GM19238 (cell line): ENCODE measurements around the gene ENKUR.
A peak's percentile ranks its signal among the peaks of the same experiment; 100 is the strongest.
"Not testable (repeated sequence)": the region's sequence is repeated elsewhere in the genome, so short reads cannot be mapped to it uniquely, and the experiment has no call there.

Source experiments
- DNase-seq: peaks from one replicate; pipeline ENCODE4 v3.0.0; 2011; ENCODE audit warnings: low spot score; ENCODE audit not compliant: insufficient read length

Gene ENKUR

DNA sequence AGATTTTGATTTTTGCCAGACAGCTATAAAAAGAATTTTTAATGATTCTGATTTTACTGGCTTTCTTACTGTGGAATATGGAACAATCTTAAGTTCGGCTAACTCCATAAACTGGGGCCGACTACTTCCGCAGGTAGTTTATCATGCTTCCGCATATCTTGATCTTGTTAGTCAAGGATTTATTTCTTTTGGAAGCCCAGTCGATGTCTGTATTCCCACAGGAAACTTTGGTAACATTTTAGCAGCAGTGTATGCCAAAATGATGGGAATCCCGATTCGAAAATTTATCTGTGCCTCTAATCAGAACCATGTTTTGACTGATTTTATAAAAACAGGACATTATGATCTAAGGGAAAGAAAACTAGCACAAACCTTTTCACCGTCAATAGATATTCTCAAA is 8.6 kb upstream of the ENKUR start:
- no peak for DNase-seq

- DNase-seq, result no peak
Measured at GRCh38 chr10:25023278-25023677, 7.3 kb upstream of the ENKUR start.

GRCh38 chr10:25018703-25019102 is 2.7 kb upstream of the ENKUR start:
- DNase-seq, result no peak

DNA sequence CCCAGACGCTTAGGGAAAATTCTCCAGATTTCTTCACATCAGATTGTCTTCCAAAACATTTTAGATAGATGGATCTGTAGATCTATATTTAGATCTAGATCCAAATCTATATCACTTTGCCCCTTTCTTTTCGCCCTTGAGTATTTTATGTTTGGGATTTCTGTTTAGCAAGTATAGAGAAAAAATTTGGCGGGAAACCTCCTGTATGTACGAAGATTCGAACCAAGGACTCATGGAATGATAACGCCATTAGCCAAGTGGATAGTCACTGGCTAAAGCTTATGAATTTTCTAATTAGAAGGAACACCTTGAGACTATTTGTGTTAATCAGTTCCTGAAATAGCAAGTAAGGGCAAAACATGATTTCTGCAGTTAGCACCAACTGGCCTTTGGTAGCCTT is 1.7 kb upstream of the ENKUR start:
- no peak for DNase-seq

DNA sequence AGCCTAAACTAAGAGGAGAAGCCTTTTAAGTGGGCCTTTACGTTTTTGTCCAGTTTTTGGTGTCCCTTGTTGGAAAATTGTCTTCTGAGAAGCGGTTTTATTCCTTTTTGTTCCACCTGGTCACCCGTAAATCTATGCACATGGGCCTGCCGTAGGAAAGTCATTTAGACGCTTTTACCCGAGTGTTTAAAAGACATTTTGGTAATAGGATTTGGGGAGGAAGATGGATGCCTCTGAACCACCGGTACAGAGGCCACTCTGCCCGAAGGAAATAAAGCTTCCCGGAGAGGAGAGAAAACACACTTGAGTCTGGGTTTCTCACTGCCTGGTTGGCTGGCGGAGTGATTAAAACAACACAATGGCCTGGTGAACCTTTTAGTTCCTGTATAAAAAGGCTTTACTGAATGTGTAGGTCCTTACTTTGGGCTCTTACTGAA is 1.2 kb upstream of the ENKUR start:
- DNase-seq, result no peak

DNA sequence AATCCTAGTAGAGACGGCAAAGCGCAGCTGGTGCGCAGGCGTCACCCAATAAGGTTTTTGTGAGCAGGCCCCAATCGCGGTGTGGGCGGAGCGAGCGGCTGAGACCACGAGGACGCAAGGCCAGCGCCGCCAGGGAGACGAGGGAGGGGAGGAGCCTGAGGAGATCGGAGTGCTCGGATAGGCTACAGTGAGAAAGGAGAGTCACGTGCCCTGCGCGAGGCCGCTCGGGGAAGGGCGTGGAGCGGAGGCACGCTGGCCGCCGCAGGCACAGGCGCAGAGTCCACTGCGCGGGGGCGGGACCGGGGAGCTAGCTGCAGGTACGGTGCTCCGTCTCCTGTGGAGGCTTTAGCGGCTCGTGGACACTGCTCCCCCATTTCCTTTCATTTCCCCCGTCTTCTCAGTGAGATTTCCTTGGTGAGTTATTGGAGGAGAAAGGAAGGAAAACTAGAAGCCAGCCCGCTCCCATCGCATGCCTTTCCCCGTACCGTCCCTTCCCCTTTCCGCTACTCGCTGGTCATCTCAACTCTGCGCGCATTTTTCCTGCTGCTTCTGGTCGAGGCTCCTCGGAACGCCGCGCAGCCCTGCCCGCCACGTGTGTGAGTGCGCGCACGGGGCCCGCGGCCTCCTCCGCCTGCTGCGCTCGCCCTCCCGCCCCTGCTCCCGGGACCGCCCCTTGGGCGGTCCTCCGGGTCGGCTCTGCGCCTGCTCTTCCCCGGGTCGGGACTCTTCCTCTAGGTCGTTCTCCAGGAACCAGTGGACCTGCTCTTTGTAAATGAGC is 607 bp upstream of the ENKUR start, which contains the start of gene THNSL1:
Gene THNSL1 (plus strand): TSS at position 237 of the 778 bp plus-strand sequence. CDS start 6,612 bp downstream, outside the sequence.
- peak; percentile 92 for DNase-seq

DNA sequence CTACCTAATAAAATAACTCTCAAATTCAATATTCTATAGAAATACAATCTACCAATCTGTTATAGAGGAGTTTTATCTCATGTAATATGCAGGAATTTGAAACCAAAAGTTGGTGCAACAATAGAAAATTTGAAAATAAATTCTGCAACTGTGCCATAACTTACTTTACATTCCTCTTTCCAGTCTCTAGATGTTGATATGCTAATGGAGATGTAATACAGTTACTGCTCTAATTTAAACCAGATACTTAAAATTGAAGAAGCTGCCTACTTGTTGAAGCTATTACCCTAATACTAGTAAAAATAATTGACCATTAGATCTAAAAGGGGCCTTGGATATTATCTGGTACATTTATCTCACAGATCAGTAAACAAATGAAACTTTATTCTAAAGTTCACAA is 1.4 kb downstream of the ENKUR start:
- no peak for DNase-seq

GRCh38 chr10:25011591-25011990 is 4.4 kb downstream of the ENKUR start:
- not testable (repeated sequence) for DNase-seq

DNA sequence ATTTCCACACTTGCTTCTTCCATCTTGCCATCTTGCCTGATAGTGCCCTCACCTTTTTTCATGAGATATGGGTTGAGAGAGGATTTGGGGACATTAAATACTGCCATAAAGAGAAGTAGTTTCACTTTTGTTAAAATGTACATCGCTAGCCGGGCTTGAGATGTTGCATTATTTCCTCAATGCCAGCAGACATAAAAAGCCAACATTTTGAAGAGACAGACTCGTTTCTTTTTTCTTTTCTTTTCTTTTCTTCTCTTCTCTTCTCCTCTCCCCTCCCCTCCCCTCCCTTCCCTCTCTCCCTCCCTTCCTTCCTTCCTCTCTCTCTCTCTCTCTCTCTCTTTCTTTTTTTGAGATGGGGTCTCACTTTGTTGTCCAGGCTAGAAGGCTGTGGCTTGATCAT is 17.9 kb downstream of the ENKUR start:
- no peak for DNase-seq

DNA sequence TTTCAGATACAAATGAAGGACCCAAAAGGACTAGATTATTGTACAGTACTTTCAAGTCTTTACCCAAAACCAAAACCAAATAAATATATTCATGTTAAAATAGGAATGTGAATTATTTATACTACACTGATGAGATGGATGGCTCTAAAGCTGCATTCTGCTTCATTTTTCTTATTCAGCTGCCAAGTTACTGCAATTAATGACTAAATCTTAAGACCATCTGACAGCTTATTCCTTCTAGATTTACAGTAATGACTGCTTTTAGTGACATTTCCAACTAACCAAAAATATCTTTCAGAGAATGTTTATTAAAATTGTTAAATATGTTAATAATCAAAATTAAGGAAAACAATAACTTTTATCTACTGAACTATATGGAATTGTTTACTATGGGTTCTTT is 20.9 kb downstream of the ENKUR start:
- no peak for DNase-seq

DNA sequence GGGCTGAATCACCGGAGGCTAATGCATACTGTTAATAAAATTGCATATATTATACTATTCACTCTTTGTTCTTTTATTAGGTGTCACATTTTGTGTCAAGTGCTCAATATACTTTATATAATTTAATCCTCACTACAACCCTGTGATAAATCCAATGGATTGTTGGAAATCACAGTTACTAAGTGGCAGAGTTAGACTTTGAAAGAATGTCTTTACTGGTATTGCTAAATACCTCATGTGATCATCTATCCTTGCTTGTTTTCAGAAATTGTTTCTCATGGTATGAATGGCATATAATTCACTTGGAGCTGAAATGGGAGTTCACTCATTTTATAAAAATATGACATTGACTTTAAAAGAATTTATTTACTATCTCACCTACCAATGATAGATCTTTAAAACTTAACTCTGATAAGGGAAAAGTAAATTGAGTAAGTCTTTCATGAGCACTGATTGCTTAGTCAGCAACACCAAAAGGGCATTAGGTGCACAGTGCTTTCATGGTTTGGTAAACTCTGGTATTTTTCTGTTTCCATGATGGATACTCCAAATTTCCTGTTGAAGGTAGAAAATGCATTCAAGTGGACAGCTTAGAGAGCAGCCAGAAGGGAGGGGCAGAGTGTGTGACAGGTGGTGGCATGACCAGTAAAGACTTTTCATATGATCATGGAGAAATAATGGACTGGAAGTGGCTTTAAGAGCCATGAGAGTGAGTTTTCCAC is 22.6 kb downstream of the ENKUR start:
- DNase-seq, result no peak

DNA sequence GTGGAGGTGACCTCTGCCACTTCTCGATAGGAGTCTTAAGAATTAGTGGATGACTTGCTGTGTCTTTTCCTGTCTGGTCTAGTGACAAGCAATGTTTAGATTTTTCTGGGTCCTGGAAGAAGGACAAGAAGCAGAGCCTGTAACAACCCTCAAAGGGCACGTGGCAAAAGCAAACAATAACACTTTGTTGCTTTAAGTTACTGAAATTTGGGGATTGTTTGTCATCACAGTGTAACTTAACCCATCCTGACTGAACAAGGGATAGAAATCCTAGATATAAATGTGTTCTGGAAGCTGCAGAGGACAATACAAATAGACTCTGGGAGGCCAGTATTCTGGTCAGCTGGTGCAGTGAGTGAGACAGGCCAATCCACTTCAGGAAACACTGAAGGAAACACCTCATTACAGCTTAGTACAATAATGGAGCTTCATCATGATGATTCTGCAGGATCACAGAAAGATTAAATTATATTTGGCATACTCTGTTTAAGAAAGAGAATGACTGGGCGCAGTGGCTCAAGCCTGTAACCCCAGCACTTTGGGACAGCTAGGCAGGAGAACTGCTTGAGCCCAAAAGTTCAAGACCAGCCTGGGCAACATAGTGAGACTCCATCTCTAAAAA is 23.3 kb downstream of the ENKUR start:
- no peak for DNase-seq

DNA sequence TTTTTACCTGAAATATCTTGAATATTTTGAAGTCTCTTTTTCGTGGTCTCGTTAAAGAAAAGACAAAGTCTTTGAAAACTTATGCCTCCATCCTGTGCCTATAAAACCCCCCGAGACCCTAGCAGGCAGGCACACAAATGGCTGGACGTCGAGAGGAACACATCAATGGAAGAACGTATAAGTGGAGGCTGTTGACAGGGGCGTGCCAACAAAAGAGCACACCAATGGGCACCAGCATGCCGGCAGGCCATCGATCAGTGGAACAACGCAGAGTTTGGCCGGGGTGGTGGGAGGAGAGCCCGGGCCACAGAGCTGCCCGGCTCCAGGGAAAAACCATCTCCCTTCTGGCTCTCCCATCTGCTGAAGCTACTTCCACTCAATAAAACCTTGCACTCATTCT is 24.7 kb downstream of the ENKUR start:
- DNase-seq, result no peak

DNA sequence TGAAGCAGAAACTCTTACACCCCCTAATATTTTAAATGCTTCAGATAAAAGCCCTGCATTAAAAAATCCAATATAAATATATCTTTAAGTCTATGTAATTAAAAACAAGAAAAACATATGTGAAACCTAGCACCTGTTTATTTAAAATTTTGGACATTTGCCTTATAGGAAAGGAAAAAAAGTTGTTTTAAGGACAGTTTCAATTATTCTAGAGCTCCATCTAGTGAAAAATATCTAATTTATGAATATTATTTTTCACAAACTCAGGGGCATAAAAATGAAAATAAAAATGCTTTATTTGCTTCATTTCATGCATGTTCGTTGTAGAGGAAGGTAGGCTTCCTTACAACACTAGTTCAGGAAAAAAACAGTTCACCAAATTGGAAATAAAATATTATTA is 26.1 kb downstream of the ENKUR start:
- DNase-seq, result no peak

GRCh38 chr10:24988831-24989640 is 26.9 kb downstream of the ENKUR start:
- DNase-seq, result no peak

DNA sequence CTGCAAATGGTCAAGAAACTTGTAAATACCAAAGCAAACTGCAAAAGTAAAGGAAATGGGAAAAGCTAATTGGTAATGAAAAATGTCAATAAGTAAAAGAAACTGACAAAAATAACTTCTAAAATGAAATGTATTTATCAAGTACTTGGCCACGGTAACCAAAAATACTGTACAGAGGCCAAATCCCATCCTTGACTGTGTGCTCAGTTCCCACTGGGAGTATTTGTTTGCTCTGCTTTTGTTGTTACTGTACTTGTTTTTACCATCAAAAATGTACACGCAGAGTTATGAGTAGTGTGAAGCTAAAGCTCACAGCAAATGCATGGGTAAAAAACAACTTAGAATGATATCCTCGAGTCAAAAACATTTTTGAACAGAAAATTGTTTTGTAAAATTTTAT is 31.1 kb downstream of the ENKUR start:
- DNase-seq, result no peak

- DNase-seq, result no peak
Measured at GRCh38 chr10:24983946-24984345, 32.0 kb downstream of the ENKUR start.

- no peak for DNase-seq
Measured at GRCh38 chr10:24983130-24983529, 32.8 kb downstream of the ENKUR start.

DNA sequence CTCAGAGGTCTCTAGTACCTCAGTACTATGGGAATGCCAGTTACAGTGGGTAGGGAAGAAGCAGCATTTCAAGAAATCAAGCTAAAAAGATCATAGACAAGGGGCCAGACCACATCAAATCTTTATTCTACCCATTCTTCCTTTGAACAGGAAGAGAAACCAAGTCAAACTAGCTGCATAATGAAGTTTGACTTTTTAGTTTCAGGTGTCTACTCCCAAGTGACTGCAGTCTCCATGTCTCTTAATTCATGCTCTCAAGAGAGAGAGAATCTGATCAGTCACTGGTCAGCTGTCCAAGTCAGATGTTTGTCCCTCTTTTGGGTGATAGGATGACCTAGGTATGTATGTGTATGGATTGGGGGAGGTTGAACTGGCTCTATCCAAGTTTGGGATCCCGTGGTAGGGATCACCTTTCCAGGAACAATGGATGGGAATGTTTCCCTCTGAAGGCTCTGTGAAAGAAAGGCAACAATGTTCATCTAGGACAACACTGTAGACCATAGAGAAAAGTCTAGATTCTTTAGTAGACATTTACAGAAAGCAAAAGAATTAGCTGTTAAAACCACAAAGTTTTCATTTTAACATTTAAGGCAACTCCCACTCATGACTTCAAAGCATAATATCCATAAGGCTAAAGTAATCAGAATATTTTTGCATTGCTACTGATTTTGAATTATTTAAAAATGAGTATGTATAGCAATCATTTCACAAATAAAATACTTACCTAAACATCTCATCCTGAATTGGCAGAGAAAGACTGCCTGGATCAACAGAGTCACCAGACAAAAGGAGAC is 33.4 kb downstream of the ENKUR start:
- DNase-seq, result peak; percentile 4

DNA sequence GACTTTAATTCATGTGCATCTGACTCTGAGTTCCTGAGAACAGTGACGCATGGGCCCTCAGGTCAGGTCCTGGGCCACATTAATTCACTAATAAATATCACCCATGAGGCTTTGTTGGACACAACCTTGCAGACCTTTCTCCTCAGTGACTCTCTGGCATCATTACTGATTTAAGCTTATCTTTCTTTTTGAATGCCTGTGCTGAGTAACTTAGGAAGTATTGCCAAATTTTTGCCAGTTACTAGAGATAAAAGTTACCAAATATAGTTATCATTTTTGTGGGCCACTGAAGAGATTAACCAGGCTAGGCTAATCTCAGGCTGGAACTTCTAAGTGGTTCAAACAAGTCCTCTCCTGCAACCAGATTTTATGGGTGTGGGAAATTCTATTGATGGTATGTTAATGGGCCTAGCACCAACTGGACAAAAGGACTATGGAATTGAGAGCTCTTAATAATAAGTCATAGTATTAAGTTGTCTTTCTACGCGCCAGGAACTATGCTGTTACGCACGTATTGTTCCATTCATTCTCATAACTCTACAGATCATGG is 34.7 kb downstream of the ENKUR start:
- no peak for DNase-seq
